SH-SY5Y (cell line): ENCODE data around the gene EML5.

Source experiments
- GATA2 ChIP-seq: IDR thresholded peaks from 2 replicates; pipeline ENCODE4 v1.6.1; 2011; ENCODE audit warnings: mild to moderate bottlenecking, low read depth, low read length
- GATA3 ChIP-seq: IDR thresholded peaks from 2 replicates; pipeline ENCODE4 v1.6.1; 2011; ENCODE audit warnings: low read depth, mild to moderate bottlenecking, low read length, moderate library complexity

DNA sequence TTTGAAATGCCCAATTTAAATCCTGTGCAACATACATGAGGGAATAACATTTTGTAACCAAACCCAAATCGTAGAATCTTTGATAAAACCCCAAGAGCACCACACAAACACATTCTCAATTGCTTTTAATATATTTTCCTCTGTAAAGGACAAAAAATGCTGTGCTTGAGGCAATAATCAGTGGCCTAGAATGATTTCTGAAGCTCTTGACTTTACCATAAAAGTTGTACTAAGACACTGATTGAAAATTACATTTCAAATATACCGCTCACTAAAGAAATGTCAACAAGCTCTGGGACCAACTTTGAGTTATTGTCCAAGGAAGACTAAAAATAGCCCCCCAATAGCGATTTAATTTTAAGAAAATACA, 1.5 kb downstream of the EML5 start:
- TF ChIP-seq GATA2, result no peak
- peak; percentile 29; the same call in 1 of the 2 replicates for TF ChIP-seq GATA3
